HUES6 (cell line): ENCODE results near the gene ZFAND3.

ENCODE experiments used
- H3K27ac ChIP-seq: 2 replicates; pipeline ENCODE4 v1.7.0; 2013; ENCODE audit warnings: low read depth, mild to moderate bottlenecking, low read length, inconsistent platforms
- H3K27me3 ChIP-seq: 2 replicates; pipeline ENCODE4 v1.6.1; 2013; ENCODE audit warnings: low read length; ENCODE audit not compliant: control insufficient read depth, insufficient read depth
- H3K36me3 ChIP-seq: 2 replicates; pipeline ENCODE4 v1.6.1; 2013; ENCODE audit warnings: low read length; ENCODE audit not compliant: control insufficient read depth, insufficient read depth
- H3K4me1 ChIP-seq: 2 replicates; pipeline ENCODE4 v1.6.1; 2013; ENCODE audit warnings: low read length; ENCODE audit not compliant: control insufficient read depth, insufficient read depth
- H3K4me3 ChIP-seq: 2 replicates; pipeline ENCODE4 v1.5.1; 2013; ENCODE audit warnings: low read depth, low read length
- H3K9ac ChIP-seq: one replicate; pipeline ENCODE4 v1.6.1; 2013; ENCODE audit warnings: mild to moderate bottlenecking, low read length
- H3K9me3 ChIP-seq: 2 replicates; pipeline ENCODE4 v1.6.1; 2013; ENCODE audit warnings: low read depth, low read length; ENCODE audit not compliant: control insufficient read depth, insufficient read depth

ZFAND3 gene

GRCh38 chr6:38179300-38179699 lies 359.8 kb downstream of the ZFAND3 start:
- Histone ChIP-seq H3K9me3 (no peaks in the 10 kb centered on the region), H3K4me3 (no peak overlapping the region), H3K27ac (no peak overlapping the region), H3K27me3 (no peaks in the 10 kb centered on the region), H3K4me1 (peaks cover 13% of the 10 kb centered on the region; the same call in 1 of the 2 replicates), H3K9ac (no peak overlapping the region), H3K36me3 (no peaks in the 10 kb centered on the region)

GRCh38 chr6:38179794-38180430 lies 360.4 kb downstream of the ZFAND3 start:
- Histone ChIP-seq H3K4me1 (peaks cover 13% of the 10 kb centered on the region; the same call in 1 of the 2 replicates), H3K36me3 (no peaks in the 10 kb centered on the region), H3K9me3 (no peaks in the 10 kb centered on the region), H3K4me3 (no peak overlapping the region), H3K27me3 (no peaks in the 10 kb centered on the region), H3K9ac (no peak overlapping the region), H3K27ac (no peak overlapping the region)

- H3K9ac ChIP-seq, result no peak overlapping the region
- H3K27ac ChIP-seq, result no peak overlapping the region
- H3K4me3 ChIP-seq, result no peak overlapping the region
- no peaks in the 10 kb centered on the region for H3K9me3 ChIP-seq
- H3K4me1 ChIP-seq, result peaks cover 13% of the 10 kb centered on the region; the same call in 1 of the 2 replicates
- no peaks in the 10 kb centered on the region for H3K36me3 ChIP-seq
- H3K27me3 ChIP-seq, result no peaks in the 10 kb centered on the region
Observed at GRCh38 chr6:38180586-38180985, 361.1 kb downstream of the ZFAND3 start.

GRCh38 chr6:38182426-38182825 lies 362.9 kb downstream of the ZFAND3 start:
- Histone ChIP-seq H3K9me3 (no peaks in the 10 kb centered on the region), H3K9ac (no peak overlapping the region), H3K27me3 (no peaks in the 10 kb centered on the region)

GRCh38 chr6:38183856-38184584 lies 364.5 kb downstream of the ZFAND3 start:
- H3K27me3 ChIP-seq, result no peaks in the 10 kb centered on the region
- H3K9ac ChIP-seq, result no peak overlapping the region
- peaks cover 7% of the 10 kb centered on the region for H3K4me1 ChIP-seq
- H3K4me3 ChIP-seq, result no peak overlapping the region
- H3K36me3 ChIP-seq, result no peaks in the 10 kb centered on the region
- H3K9me3 ChIP-seq, result no peaks in the 10 kb centered on the region
- no peak overlapping the region for H3K27ac ChIP-seq

More at GRCh38 chr6:38182426-38182825, 362.9 kb downstream of the ZFAND3 start:
- Histone ChIP-seq H3K4me3 (no peak overlapping the region), H3K4me1 (peaks cover 10% of the 10 kb centered on the region), H3K36me3 (no peaks in the 10 kb centered on the region), H3K27ac (no peak overlapping the region)

GRCh38 chr6:38184585-38185080 lies 365.1 kb downstream of the ZFAND3 start:
- Histone ChIP-seq H3K4me3 (no peak overlapping the region), H3K27ac (no peak overlapping the region), H3K9me3 (no peaks in the 10 kb centered on the region), H3K27me3 (no peaks in the 10 kb centered on the region), H3K4me1 (peaks cover 7% of the 10 kb centered on the region), H3K9ac (no peak overlapping the region), H3K36me3 (no peaks in the 10 kb centered on the region)

GRCh38 chr6:38185244-38185643 lies 365.7 kb downstream of the ZFAND3 start:
- Histone ChIP-seq H3K9me3 (no peaks in the 10 kb centered on the region), H3K4me1 (peaks cover 7% of the 10 kb centered on the region), H3K4me3 (no peak overlapping the region), H3K9ac (no peak overlapping the region), H3K27ac (no peak overlapping the region), H3K27me3 (no peaks in the 10 kb centered on the region), H3K36me3 (no peaks in the 10 kb centered on the region)

- H3K27ac ChIP-seq, result no peak overlapping the region
- H3K4me3 ChIP-seq, result no peak overlapping the region
- no peaks in the 10 kb centered on the region for H3K27me3 ChIP-seq
- no peak overlapping the region for H3K9ac ChIP-seq
- H3K9me3 ChIP-seq, result no peaks in the 10 kb centered on the region
- no peaks in the 10 kb centered on the region for H3K36me3 ChIP-seq
- peaks cover 7% of the 10 kb centered on the region for H3K4me1 ChIP-seq
Observed at GRCh38 chr6:38185752-38186151, 366.2 kb downstream of the ZFAND3 start.

- no peak overlapping the region for H3K9ac ChIP-seq
- peaks cover 19% of the 10 kb centered on the region for H3K4me1 ChIP-seq
- H3K27ac ChIP-seq, result no peak overlapping the region
- no peaks in the 10 kb centered on the region for H3K36me3 ChIP-seq
- no peaks in the 10 kb centered on the region for H3K27me3 ChIP-seq
- H3K9me3 ChIP-seq, result no peaks in the 10 kb centered on the region
- H3K4me3 ChIP-seq, result no peak overlapping the region
Observed at GRCh38 chr6:38187325-38187724, 367.8 kb downstream of the ZFAND3 start.

- Histone ChIP-seq H3K4me1 (peaks cover 24% of the 10 kb centered on the region), H3K9ac (no peak overlapping the region), H3K27me3 (no peaks in the 10 kb centered on the region), H3K27ac (no peak overlapping the region), H3K9me3 (no peaks in the 10 kb centered on the region), H3K36me3 (no peaks in the 10 kb centered on the region), H3K4me3 (no peak overlapping the region)
Observed at GRCh38 chr6:38187811-38188590, 368.5 kb downstream of the ZFAND3 start.
